Fibroblast of lung (primary cell): Measurements from ENCODE around the gene ZBED5.

ENCODE experiments used
- EZH2 ChIP-seq: IDR thresholded peaks from 2 replicates; pipeline ENCODE4 v1.5.1; 2012; ENCODE audit warnings: low read length, control low read depth, mild to moderate bottlenecking; ENCODE audit errors: missing control alignments
- TF ChIP-seq, protein P1 (sequence below), 2 donors: IDR thresholded peaks in 1 of 2; conservative IDR thresholded peaks in 1 of 2; 1 replicate in 1 of 2; 2 replicates in 1 of 2; pipeline ENCODE4 v1.5.1; 2011 to 2012; ENCODE audit warnings: low read length in 2 of 2, control low read depth in 1 of 2, inconsistent platforms in 1 of 2, low read depth in 1 of 2, mild to moderate bottlenecking in 1 of 2

DNA sequence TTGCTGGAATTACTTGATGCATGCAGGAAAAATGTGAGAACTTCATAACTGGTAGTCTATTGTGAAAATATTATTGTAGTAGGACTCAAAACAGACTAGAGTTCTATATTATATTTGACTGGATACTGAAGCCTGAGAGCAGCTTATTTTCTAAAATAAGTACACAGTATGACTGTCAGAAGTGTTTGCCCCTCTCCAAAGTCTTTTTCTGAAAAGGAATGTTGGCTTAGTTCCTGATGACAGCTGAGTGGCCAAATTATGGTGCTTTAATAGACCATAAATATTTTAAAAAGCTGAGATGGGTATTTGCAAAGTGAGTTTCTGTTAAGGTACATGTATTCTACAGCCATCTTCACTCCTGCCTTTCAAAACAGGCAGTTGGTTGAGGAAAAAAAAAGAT lies 13.1 kb downstream of the ZBED5 start:
- TF ChIP-seq, protein P1, sequence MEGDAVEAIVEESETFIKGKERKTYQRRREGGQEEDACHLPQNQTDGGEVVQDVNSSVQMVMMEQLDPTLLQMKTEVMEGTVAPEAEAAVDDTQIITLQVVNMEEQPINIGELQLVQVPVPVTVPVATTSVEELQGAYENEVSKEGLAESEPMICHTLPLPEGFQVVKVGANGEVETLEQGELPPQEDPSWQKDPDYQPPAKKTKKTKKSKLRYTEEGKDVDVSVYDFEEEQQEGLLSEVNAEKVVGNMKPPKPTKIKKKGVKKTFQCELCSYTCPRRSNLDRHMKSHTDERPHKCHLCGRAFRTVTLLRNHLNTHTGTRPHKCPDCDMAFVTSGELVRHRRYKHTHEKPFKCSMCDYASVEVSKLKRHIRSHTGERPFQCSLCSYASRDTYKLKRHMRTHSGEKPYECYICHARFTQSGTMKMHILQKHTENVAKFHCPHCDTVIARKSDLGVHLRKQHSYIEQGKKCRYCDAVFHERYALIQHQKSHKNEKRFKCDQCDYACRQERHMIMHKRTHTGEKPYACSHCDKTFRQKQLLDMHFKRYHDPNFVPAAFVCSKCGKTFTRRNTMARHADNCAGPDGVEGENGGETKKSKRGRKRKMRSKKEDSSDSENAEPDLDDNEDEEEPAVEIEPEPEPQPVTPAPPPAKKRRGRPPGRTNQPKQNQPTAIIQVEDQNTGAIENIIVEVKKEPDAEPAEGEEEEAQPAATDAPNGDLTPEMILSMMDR (conservative IDR thresholded peaks at IDR 0.05 in 1 of 2, IDR thresholded peaks at IDR 0.05 in 1 of 2; ENCODE audit: low read depth in 1 of 2, low read length in 2 of 2): no peak
- no peak for TF ChIP-seq EZH2
